Measurements from ENCODE around the gene MDH1B.

Gene MDH1B

GRCh38 chr2:206693399-206694137 lies 71.6 kb downstream of the MDH1B start:
- DNase-seq: peak; percentile 4 to 43

GRCh38 chr2:206692971-206693370 lies 72.2 kb downstream of the MDH1B start:
- no peak for DNase-seq

GRCh38 chr2:206688990-206689389 lies 76.1 kb downstream of the MDH1B start:
- DNase-seq: no peak

- DNase-seq: no peak
Observed at GRCh38 chr2:206688453-206688852, 76.7 kb downstream of the MDH1B start.
